H1 (cell line): Measurements from ENCODE around the gene LSM10. TPM values are rescaled to one million over a fixed set of nuclear protein-coding genes. Genes with fewer than 3 reads are reported as not detected.

Source experiments
- CTCF ChIA-PET: fragments of 300-600 bp; sonication (Branson Sonifier 250); formaldehyde crosslinking; loops from one replicate; lab custom pipeline; 2021; ENCODE audit not compliant: partially characterized antibody; lab: Charles Lee
- POLR2A ChIA-PET: fragments of 300-600 bp; sonication (Branson Sonifier 250); formaldehyde crosslinking; loops from one replicate; lab custom pipeline; 2021; ENCODE audit warnings: inconsistent platforms; ENCODE audit not compliant: partially characterized antibody; lab: Charles Lee
- DNase-seq, 2 experiments: peaks; one replicate each; pipeline versions ENCODE4 v3.0.0 to v3.0.0-alpha.2; 2010 to 2022; ENCODE audit warnings: low spot score in 2 of 2, low read depth in 1 of 2, mixed read lengths in 1 of 2
- FAIRE-seq: peaks from 2 replicates; lab custom pipeline; 2011; peaks lifted over from hg19 to GRCh38; lab: Jason Lieb, UNC
- H2AFZ ChIP-seq: 2 replicates; pipeline ENCODE4 v1.8.1; 2012; ENCODE audit warnings: low read length, inconsistent platforms
- H2AK5ac ChIP-seq: 2 replicates; pipeline ENCODE4 v1.6.1; 2013; ENCODE audit warnings: low read depth, low read length
- H2BK120ac ChIP-seq: replicated peaks from 2 replicates; pipeline ENCODE3; 2013; ENCODE audit warnings: low read depth, low read length, inconsistent platforms
- H2BK12ac ChIP-seq: 2 replicates; pipeline ENCODE4 v1.6.1; 2013; ENCODE audit warnings: low read depth, low read length
- H2BK15ac ChIP-seq: 2 replicates; pipeline ENCODE4 v1.6.1; 2013; ENCODE audit warnings: low read length
- H2BK20ac ChIP-seq: 2 replicates; pipeline ENCODE4 v1.6.1; 2013; ENCODE audit warnings: low read length
- H2BK5ac ChIP-seq: 2 replicates; pipeline ENCODE4 v1.6.1; 2013; ENCODE audit warnings: low read depth, low read length
- H3K14ac ChIP-seq: 2 replicates; pipeline ENCODE4 v1.6.1; 2013; ENCODE audit warnings: inconsistent platforms; ENCODE audit not compliant: insufficient read length
- H3K18ac ChIP-seq: 2 replicates; pipeline ENCODE4 v1.6.1; 2013; ENCODE audit warnings: low read length; ENCODE audit errors: extremely low read depth
- H3K23ac ChIP-seq: 2 replicates; pipeline ENCODE4 v1.6.1; 2013; ENCODE audit warnings: inconsistent platforms; ENCODE audit not compliant: insufficient read length
- H3K23me2 ChIP-seq: 2 replicates; pipeline ENCODE4 v1.6.1; 2013; ENCODE audit warnings: low read depth, low read length
- H3K27ac ChIP-seq: 2 replicates; pipeline ENCODE4 v1.6.1; 2011; ENCODE audit warnings: low read depth, low read length, inconsistent platforms
- H3K27me3 ChIP-seq, 4 experiments: replicated peaks in 1 of 4; 1 replicate in 1 of 4; 2 replicates in 3 of 4; pipeline versions ENCODE4 v1.6.1 to v1.8.1; 2011 to 2013; ENCODE audit warnings: low read length in 3 of 4, mild to moderate bottlenecking in 3 of 4, inconsistent platforms in 2 of 4, mixed read lengths in 2 of 4, moderate library complexity in 1 of 4; ENCODE audit not compliant: control insufficient read depth in 3 of 4, insufficient read depth in 3 of 4; ENCODE audit errors: extremely low read depth in 1 of 4
- H3K36me3 ChIP-seq, 4 experiments: 2 replicates each; pipeline versions ENCODE4 v1.6.1 to v1.8.1; 2011 to 2013; ENCODE audit warnings: mild to moderate bottlenecking in 4 of 4, low read length in 3 of 4, moderate library complexity in 2 of 4, control low read depth in 1 of 4, inconsistent platforms in 1 of 4; ENCODE audit not compliant: insufficient read depth in 4 of 4, control insufficient read depth in 2 of 4
- H3K4ac ChIP-seq: replicated peaks from 2 replicates; pipeline ENCODE3; 2013; ENCODE audit warnings: low read length, low read depth, mixed read lengths, inconsistent platforms; ENCODE audit not compliant: insufficient read length
- H3K4me1 ChIP-seq, 4 experiments: replicated peaks in 1 of 4; 1 replicate in 1 of 4; 2 replicates in 3 of 4; pipeline versions ENCODE4 v1.6.1 to v1.8.1; 2011 to 2013; ENCODE audit warnings: low read length in 3 of 4, inconsistent platforms in 2 of 4, mixed read lengths in 1 of 4; ENCODE audit not compliant: insufficient read depth in 4 of 4, control insufficient read depth in 3 of 4
- H3K4me2 ChIP-seq, 2 experiments: 2 replicates each; pipeline versions ENCODE4 v1.6.1 to v1.8.1; 2011 to 2013; ENCODE audit warnings: low read depth in 2 of 2, low read length in 2 of 2, control low read depth in 1 of 2, inconsistent platforms in 1 of 2, mild to moderate bottlenecking in 1 of 2; ENCODE audit not compliant: insufficient read depth in 1 of 2
- H3K4me3 ChIP-seq, 4 experiments: fragments of 200-600, 300-600 bp in 1 of 4; sonication (generic), shearing (Covaris generic), sonication (Bioruptor Twin) in 1 of 4; 2 replicates each; pipeline versions ENCODE4 v1.5.1 to v1.8.1; 2011 to 2016; ENCODE audit warnings: low read length in 4 of 4, low read depth in 3 of 4, control low read depth in 2 of 4, inconsistent platforms in 2 of 4, mild to moderate bottlenecking in 2 of 4, mixed read lengths in 1 of 4, moderate library complexity in 1 of 4; ENCODE audit not compliant: insufficient read depth in 2 of 4; ENCODE audit errors: extremely low read depth in 1 of 4
- H3K56ac ChIP-seq: replicated peaks from 2 replicates; pipeline ENCODE3; 2013; ENCODE audit warnings: low read depth, mild to moderate bottlenecking, mixed read lengths, low read length, inconsistent platforms; ENCODE audit not compliant: insufficient read length
- H3K79me1 ChIP-seq: 2 replicates; pipeline ENCODE4 v1.6.1; 2013; ENCODE audit warnings: low read depth, low read length, control low read depth
- H3K79me2 ChIP-seq, 2 experiments: 2 replicates each; pipeline versions ENCODE4 v1.6.1 to v1.8.1; 2012 to 2013; ENCODE audit warnings: low read length in 2 of 2, mild to moderate bottlenecking in 2 of 2, inconsistent platforms in 1 of 2; ENCODE audit not compliant: insufficient read depth in 2 of 2, control insufficient read depth in 1 of 2
- H3K9ac ChIP-seq, 4 experiments: replicated peaks in 1 of 4; 1 replicate in 1 of 4; 2 replicates in 3 of 4; pipeline versions ENCODE4 v1.6.1 to v1.8.1; 2011 to 2013; ENCODE audit warnings: low read depth in 3 of 4, low read length in 3 of 4, control low read depth in 2 of 4, mild to moderate bottlenecking in 2 of 4, moderate library complexity in 2 of 4, inconsistent platforms in 1 of 4; ENCODE audit errors: extremely low read depth in 1 of 4
- H3K9me3 ChIP-seq, 2 experiments: 2 replicates each; pipeline versions ENCODE4 v1.6.1 to v1.8.1; 2012 to 2013; ENCODE audit warnings: mild to moderate bottlenecking in 2 of 2, moderate library complexity in 2 of 2, control low read depth in 1 of 2, inconsistent platforms in 1 of 2, low read depth in 1 of 2, low read length in 1 of 2, mixed read lengths in 1 of 2; ENCODE audit not compliant: insufficient read depth in 2 of 2
- H4K20me1 ChIP-seq, 2 experiments: replicated peaks in 1 of 2; 2 replicates each; pipeline versions ENCODE3 to v1.8.1; 2011 to 2013; ENCODE audit warnings: inconsistent platforms in 2 of 2, low read length in 2 of 2, mild to moderate bottlenecking in 1 of 2; ENCODE audit not compliant: insufficient read depth in 2 of 2, control insufficient read depth in 1 of 2
- H4K5ac ChIP-seq: 2 replicates; pipeline ENCODE4 v1.6.1; 2013; ENCODE audit warnings: low read length, low read depth, mixed read lengths, inconsistent platforms; ENCODE audit not compliant: insufficient read length
- H4K8ac ChIP-seq: 2 replicates; pipeline ENCODE4 v1.8.0; 2013; ENCODE audit warnings: mild to moderate bottlenecking, moderate library complexity, low read length, inconsistent platforms; ENCODE audit not compliant: insufficient read depth; ENCODE audit errors: extremely low read depth
- H4K91ac ChIP-seq: replicated peaks from 2 replicates; pipeline ENCODE3; 2013; ENCODE audit warnings: low read length, mixed read lengths, inconsistent platforms; ENCODE audit not compliant: insufficient read length
- WGBS, 2 experiments: shearing (Covaris generic) in 1 of 2; methylation state at CpG; one replicate each; pipeline versions ENCODE4 v1.1.6 to v1.1.7; 2013 to 2015; ENCODE audit warnings: low lambda C conversion rate in 2 of 2, mixed read lengths in 2 of 2, inconsistent platforms in 1 of 2, low coverage in 1 of 2, missing lambda C conversion rate in 1 of 2; ENCODE audit not compliant: insufficient replicate concordance in 2 of 2, insufficient coverage in 1 of 2, insufficient read length in 1 of 2; ENCODE audit errors: extremely low coverage in 1 of 2, missing lambda C conversion rate in 1 of 2; 5-methylcytosine and 5-hydroxymethylcytosine counted together
- polyA plus RNA-seq, 7 experiments: library from polyadenylated mRNA; depleted of rRNA in 3 of 7; stranded (reverse) in 5 of 7; unstranded in 2 of 7; fragments of >200 nt in 5 of 7; fragments of 200-250 nt in 2 of 7; gene quantifications; 1 replicate in 5 of 7; 2 replicates in 1 of 7; 4 replicates in 1 of 7; pipeline versions ENCODE4 v1.2.1 to v1.2.3, GENCODE V29; 2011 to 2013; ENCODE audit warnings: missing spikeins in 2 of 7, mixed read lengths in 2 of 7
- total RNA-seq: library from RNA; stranded (reverse); fragmentation: NEBNext Ultra II Directional; extraction: Animal tissue kit (Norgen Biotek cat#: 25700); gene quantifications from 2 replicates; pipeline ENCODE4 v1.2.1, GENCODE V29; 2021

Gene LSM10
- total and polyA plus RNA-seq, 2 of the 8 experiments (the other 6 are each of a cell fraction or from before 2014, with no cell fraction given), result 59.5 to 140 TPM

GRCh38 chr1:36352125-36352909 is 45.4 kb downstream of the LSM10 start:
- no peak for FAIRE-seq
- CTCF ChIA-PET, result interaction anchor here (0.7 to 13.3 kb wide), 8 partner anchors 8 to 218 kb away, joined by 3 to 150 read pairs (median 5); no protein-coding TSS in a partner anchor

More at GRCh38 chr1:36352125-36352909, 45.4 kb downstream of the LSM10 start:
- H2AK5ac ChIP-seq, result no peak overlapping the region
- no peak overlapping the region for H2AFZ ChIP-seq
- WGBS, 2 experiments, result 92% methylated on average over 13 of the region's 13 CpGs; no CpG with 5 or more reads in 1 of the 2 experiments
- no peak overlapping the region for H2BK20ac ChIP-seq
- no peak overlapping the region; the same call in 1 of the 2 replicates for H2BK5ac ChIP-seq
- H3K36me3 ChIP-seq, result peaks cover 4 to 30% (median 14%) of the 10 kb centered on the region in 4 experiments; a peak in 7 of 8 replicates
- no peak overlapping the region for H3K23ac ChIP-seq
- H3K14ac ChIP-seq, result no peak overlapping the region
- H4K5ac ChIP-seq, result no peak overlapping the region
- no peak overlapping the region for H3K4me3 ChIP-seq
- no peak overlapping the region; a peak in 1 of 7 replicates for H3K9ac ChIP-seq
- H3K4me1 ChIP-seq, result peaks cover 0 to 6% (median 0%) of the 10 kb centered on the region in 4 experiments; a peak in 1 of 7 replicates
- H4K91ac ChIP-seq, result no peak overlapping the region
- no peak overlapping the region for H2BK15ac ChIP-seq
- no peak overlapping the region for H3K18ac ChIP-seq
- no peak overlapping the region for H4K8ac ChIP-seq
- H3K56ac ChIP-seq, result no peak overlapping the region
- no peaks in the 10 kb centered on the region for H3K79me2 ChIP-seq
- POLR2A ChIA-PET, result interaction anchor here (0.8 to 4.4 kb wide), 6 partner anchors 10 to 89 kb away, joined by 3 to 19 read pairs (median 5); no protein-coding TSS in a partner anchor
- H2BK12ac ChIP-seq, result no peak overlapping the region
- DNase-seq, result no peak
- no peak overlapping the region for H3K27ac ChIP-seq
- H2BK120ac ChIP-seq, result no peak overlapping the region
- H3K4me2 ChIP-seq, result no peak overlapping the region
- no peaks in the 10 kb centered on the region for H3K9me3 ChIP-seq
- no peak overlapping the region for H3K4ac ChIP-seq
- H3K27me3 ChIP-seq, result no peaks in the 10 kb centered on the region
- no peaks in the 10 kb centered on the region; the same call in 1 of the 2 replicates for H3K79me1 ChIP-seq
- H4K20me1 ChIP-seq, result peaks cover 0 to 6% of the 10 kb centered on the region in 2 experiments
- H3K23me2 ChIP-seq, result no peaks in the 10 kb centered on the region
